GM21367 (cell line): ENCODE results near the gene RAB9A.
"Not testable (repeated sequence)": the region's sequence is repeated elsewhere in the genome, so short reads cannot be mapped to it uniquely, and the experiment has no call there.

Experiments used
- ATAC-seq: cut with Tn5 transposase; IDR thresholded peaks from one replicate; pipeline ENCODE4 v1.9.1; 2021; ENCODE audit not compliant: unreplicated experiment

The RAB9A gene

DNA sequence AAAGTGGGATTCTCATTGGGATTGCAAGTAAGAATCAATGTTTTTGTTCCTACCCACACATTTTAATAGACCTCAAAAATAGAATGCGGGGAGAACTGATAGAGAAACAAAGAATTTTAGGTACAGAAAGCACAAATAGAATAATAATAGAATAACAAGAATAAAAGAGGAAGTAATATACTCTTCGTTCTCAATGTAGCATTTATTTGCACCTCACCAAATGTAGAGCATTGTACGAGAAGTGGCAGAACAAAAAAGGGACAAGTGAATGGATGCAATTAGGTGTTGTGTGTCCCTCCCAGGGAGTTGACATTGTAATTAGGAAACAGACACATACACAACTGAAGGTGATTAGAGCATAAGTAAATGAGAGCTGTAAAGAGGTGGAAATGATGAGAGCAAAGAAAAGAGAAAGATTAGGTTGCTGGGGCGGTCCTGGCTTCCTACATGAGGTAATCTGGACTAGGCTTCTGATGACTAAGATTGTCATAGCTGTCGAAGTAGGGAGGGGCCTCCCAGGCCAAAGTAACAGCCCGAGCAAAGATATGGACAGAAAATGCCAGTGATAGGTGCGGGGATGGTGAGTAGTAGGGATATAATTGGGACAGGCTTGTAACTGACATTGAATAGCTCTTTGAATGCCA is 10.4 kb downstream of the RAB9A start:
- peak; percentile 38 for ATAC-seq

DNA sequence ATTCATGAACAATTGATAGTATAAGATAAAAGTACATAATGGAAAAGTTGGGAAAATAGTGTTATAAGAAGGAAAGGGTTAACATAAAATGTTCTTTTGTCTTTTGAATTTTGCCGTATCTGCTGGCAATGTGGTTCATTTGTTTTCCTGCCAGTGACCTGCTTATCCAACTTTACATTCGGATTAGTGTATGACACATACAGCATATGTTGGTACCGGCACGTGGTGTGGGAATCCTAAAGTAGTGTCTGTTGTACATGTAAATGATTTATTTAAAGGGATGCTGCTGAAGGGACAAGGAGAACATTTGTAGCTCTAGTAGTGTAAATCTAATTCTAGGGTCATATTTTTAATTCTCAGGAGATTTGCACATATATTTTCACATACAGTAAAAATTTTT is 11.5 kb downstream of the RAB9A start:
- no peak for ATAC-seq

DNA sequence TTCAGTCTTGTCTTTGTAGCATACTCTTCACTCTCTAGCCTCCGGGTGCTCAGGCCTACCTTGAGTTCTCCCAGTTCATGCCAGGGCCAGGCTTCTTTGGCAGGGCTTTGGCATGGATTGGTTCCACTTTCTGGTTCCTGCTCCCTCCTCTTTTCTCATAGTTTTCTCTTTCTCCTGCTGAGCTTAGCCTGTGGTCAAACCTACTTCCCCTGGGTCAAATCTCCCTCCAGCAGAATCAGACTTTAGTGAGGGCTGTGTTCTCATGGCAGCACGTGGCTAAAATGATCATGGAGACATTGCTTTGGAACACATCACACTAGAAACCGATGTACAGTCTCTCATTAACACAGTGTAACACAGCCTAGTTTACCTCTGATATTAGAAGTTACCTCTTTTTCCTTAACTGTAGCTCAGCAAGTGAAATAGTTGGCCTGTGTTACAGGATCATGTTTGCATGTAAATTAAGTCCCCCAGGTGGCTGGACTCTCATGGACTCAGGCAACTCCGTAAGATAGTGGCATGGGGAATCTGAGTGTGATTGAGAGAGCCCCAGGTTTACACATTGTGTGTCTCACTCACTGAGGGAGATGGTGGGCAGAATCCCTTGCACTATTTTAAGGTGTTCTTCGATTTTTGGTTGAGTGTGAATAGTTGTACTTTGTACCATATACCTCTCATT is 13.3 kb downstream of the RAB9A start:
- ATAC-seq: no peak

DNA sequence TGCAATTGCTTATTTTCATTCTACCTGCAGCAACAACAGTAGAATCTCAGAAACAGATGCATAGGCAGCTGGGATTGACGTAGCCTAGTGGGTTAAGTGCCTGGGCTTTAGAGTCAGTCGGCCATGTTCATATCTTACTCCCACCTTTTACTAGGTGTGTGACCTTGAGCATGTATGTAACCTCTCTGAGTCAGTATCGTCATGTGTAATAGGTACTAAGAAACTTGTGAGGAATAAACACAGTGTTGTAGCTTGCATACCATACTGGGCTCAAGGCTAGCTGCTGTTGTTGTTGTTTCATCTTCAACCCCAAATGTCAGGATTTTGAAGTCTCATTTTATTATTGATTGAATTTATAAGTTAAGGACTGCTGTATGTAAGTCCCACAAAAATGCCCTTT is 14.2 kb downstream of the RAB9A start:
- no peak for ATAC-seq

DNA sequence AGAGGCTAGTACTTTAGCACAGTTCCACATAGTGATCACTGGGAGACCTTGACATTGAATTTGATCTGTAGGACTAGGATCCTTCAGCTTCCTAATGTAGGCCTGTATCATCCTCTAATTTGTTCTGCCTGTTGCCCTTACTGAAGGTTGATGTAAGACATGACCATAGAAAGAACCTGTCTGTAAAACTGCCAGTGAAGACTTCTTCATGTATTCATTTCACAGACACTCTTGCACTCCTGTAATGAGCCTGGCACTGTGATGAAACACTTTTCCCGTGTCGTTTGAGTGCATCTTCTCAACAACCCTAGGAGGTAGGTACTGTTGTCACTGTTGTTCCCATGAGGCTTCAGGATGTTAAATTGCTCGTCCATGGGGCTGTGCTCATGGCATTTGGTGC is 14.7 kb downstream of the RAB9A start:
- no peak for ATAC-seq

DNA sequence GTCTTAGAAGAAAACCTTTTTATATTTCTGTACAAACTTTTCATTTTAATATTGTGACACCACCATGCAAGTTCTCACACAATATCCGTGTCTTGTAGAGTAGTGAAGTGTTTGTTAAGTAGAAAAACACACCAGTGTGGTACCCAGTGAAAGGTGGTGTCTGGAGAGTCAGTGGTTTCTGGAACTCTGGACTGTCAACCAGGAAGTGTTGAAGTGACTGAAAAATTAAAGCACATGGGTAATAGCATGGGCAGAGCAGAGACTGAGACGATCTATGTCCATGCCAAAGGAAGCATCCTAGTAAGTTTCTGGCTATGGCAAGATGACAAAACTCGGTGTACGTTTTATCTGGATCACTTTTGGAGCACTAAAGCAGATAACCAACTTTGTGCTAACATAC is 22.2 kb downstream of the RAB9A start:
- no peak for ATAC-seq

DNA sequence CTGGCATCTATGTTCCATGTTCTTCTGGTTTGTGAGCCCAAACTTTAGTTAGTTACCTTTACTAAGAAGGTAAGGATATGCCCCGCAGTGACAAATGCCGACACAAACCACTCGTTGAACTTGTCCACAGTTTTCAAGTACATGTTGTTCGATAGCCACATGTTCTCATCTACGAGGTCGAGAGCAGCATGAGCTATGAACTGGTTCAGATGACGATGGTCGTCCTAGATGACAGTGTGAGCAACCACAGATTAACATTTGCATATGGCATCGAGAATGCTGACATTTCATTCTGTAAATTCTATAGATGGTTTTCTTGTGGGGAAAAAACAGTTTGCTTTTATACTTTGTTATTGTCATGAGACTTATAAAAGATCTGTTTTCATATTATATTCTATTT is 27.5 kb downstream of the RAB9A start:
- no peak for ATAC-seq

DNA sequence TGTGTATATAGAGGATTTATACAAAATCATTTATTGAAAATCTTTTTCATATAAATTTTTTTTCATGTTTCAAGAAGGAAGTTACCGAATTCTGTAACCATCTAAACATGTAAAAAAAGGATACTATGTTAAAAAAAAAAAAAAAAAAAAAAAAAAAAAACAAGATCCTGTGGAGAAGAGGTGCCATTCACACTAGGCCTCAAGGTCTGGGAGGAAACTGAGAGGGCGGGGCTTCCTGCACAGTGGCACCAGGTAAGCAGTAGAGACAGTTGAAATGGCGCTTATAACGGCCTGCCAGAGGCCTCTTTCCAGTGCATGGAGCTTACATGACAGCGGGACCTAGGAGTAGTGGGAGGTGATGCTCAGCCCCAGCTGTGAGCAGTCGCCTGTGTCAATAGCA is 28.0 kb downstream of the RAB9A start:
- no peak for ATAC-seq

DNA sequence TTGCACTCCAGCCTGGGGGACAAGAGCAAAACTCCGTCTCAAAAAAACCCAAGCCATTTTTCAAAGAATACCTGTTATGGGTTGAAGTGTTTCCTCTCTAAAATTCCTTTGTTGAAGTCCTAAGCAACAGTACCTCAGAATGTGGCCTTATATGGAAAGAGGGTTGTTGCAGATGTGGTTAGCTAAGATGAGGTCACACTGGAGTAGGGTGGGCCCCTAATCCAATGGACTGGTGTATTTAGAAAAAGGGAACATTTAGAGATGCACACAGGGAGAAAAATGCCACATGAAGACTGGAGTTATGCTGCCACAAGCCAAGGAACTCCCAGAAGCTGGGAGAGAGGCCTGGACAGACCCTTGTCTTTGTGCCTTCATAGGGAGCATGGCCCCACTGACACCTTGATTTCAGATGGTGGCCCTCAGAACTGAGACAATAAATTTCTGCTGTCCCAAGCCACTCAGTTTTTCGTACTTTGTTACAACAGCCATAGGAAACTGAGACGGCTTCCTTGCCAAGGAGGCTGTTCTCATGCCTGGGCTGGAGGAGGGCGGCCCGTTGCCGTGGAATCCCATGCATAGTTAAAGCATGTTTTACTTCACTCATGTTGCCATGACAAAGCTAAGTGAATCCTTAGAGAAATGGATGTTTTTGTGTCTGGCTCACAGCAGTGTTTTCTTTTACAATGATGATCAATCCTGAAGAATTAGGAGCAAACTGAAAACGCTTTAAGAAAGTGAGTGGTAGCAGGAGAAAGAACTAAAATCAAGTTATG is 29.0 kb downstream of the RAB9A start:
- no peak for ATAC-seq

DNA sequence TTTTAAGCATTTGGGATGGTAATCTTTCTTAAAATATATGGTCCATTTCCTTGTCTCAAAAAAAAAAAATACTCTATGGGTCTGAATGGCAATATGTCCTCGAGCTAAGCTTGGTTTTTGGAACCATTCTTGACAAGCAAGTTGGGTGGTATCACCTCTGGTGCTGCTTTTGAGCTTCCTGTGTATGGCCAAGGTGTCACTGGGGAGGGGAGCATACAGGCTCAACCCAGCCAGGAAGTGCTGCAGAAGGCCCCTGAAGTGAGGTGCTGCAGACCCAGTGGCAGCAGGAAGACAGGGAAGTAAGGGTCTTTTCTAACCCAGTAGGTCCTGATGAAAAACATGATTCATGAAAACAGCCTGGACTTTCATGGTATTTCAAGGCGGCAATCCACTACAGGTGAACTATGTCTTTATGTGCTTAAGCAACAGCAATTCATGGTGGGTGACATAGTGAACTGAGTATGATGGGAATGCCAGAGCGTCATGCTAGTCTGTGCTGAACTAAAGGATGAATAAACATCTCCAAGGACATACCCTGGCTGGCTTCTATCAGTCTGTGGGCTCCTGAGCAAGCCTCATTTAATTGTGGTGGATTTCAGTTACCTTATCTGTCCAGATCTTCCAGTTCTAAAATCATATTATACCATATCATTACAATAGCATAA is 30.4 kb downstream of the RAB9A start:
- ATAC-seq: no peak

DNA sequence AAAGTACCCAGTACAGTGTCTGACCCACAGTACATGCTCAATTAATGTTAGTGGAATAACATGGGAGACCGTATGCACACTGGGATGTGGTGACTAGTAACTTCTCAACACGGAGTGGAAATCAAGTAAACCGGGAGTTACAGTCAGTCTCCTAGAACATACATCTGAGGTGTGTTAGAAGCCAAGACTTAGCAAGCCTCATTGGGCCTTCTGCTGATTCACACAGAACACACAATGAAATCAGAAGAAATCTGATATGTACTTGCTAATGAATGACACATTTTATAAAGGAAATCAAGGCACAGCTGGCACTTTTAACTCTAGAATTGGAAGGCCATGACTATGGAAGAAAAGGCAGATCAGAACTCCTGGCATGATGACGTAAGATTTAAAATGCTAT is 32.4 kb downstream of the RAB9A start:
- no peak for ATAC-seq

DNA sequence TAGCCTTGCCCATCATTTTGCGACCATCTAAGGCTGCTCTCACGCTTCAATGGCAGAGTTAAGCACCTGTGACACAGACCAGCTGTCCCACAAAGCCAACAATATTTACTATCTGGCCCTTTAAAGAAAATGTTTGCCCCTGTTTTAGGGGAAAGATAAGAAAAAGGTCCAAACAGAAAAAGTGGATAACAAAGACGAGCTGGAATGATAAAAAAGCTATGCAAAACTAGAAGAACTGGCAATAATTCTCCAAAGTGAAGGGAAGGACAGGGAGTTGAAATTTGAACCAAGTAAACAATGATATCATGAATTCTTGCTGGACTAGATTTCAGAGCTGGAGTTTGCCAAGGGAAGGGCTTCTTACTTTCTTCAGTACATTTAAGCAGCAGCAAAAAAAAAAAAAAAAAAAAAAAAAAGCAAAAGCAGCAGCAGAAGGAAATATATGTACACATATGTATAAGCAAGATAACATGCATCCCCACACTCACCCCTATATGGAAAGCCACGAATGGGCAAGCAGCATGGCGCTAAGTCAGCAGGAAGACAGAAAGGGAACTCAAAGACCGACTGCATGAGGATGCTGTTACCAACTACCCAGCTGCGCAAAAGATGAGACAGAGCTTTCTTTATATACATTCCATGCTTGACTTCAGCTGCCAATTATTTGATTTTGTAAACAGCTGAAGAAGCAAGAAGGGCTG is 33.0 kb downstream of the RAB9A start:
- ATAC-seq: no peak

DNA sequence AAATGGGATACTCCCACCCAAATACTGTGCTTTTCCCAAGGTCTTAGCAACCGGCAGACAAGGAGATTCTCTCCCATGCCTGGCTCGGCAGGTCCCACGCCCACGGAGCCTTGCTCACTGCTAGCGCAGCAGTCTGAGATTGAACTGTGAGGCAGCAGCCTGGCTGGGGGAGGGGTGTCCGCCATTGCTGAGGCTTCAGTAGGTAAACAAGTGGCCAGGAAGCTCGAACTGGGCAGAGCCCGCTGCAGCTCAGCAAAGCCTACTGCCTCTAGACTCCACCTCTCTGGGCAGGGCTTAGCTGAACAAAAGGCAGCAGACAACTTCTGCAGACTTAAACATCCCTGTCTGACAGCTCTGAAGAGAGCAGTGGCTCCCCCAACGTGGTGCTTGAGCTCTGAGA is 36.0 kb downstream of the RAB9A start:
- ATAC-seq: not testable (repeated sequence)

DNA sequence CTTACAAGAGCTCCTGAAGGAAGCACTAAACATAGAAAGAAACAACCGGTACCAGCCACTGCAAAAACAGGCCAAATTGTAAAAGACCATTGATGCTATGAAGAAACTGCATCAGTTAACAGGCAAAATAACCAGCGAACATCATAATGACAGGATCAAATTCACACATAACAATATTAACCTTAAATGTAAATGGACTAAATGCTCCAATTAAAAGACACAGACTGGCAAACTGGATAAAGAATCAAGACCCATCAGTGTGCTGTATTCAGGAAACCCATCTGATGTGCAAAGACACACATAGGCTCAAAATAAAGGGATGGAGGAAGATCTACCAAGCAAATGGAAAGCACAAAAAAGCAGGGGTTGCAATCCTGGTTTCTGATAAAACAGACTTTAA is 37.7 kb downstream of the RAB9A start:
- ATAC-seq: not testable (repeated sequence)

DNA sequence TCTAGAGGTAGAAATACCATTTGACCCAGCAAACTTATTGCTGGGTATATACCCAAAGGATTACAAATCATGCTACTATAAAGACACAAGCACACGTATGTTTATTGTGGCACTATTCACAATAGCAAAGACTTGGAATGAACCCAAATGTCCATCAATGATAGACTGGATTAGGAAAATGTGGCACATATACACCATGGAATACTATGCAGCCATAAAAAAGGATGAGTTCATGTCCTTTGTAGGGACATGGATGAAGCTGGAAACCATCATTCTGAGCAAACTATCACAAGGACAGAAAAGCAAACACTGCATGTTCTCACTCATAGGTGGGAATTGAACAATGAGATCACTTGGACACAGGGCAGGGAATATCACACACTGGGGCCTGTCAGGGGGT is 41.6 kb downstream of the RAB9A start:
- ATAC-seq: not testable (repeated sequence)

DNA sequence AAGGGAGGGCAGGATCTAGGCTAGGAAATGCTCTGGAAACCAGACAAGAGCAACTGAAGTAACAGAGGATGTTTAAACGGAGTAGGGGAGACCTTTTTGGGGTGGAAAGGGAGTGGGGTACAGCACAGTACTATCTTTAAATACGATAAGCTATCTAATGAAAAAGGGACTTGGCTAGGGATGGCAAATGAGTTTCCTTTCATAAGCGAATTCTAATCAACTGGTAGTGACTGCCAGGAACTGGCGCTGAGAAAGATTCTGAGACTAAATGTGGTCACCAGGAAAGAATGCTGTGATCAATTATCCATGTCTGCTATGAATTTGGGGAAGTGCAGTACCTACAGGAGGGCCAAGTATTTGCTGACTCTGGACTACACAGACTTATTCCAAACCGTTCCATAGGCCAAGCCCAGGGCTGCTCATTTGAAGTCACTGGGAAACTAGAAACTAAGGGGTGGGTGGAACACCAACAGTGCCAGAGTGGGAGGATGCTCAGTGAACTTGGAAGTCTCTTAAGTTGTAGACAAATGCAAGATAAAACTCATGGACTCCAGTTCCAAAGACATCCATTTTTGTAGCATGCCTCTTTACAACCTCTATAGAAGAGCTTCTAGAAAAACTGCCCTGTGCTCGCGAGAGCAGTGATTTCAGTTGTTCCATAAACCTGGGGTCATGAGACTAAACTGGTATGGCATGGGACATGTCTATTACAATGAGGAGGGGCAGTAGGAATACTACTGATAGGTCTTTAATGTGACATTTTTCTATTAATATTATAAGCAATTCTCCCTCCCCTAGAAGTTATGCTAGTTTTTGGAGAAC is 43.5 kb downstream of the RAB9A start:
- ATAC-seq: no peak

DNA sequence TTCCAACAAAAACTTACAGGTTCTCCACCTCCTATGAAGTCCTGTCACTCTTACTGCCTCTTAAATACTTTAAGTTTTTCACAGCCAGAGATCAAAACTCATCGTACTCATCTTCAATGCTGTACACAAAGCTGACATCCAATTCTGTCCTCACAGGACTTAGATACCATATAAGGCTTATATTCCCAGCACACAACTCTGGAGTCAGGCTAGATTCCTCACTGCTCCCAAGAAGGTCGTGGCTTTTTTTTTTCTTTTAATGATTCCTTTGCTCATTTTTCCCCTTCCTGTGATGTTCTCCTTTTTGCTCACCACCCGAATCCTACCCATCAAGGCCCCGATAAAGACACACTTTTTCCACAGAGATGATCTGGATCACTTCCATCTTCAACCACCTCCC is 44.6 kb downstream of the RAB9A start:
- no peak for ATAC-seq

DNA sequence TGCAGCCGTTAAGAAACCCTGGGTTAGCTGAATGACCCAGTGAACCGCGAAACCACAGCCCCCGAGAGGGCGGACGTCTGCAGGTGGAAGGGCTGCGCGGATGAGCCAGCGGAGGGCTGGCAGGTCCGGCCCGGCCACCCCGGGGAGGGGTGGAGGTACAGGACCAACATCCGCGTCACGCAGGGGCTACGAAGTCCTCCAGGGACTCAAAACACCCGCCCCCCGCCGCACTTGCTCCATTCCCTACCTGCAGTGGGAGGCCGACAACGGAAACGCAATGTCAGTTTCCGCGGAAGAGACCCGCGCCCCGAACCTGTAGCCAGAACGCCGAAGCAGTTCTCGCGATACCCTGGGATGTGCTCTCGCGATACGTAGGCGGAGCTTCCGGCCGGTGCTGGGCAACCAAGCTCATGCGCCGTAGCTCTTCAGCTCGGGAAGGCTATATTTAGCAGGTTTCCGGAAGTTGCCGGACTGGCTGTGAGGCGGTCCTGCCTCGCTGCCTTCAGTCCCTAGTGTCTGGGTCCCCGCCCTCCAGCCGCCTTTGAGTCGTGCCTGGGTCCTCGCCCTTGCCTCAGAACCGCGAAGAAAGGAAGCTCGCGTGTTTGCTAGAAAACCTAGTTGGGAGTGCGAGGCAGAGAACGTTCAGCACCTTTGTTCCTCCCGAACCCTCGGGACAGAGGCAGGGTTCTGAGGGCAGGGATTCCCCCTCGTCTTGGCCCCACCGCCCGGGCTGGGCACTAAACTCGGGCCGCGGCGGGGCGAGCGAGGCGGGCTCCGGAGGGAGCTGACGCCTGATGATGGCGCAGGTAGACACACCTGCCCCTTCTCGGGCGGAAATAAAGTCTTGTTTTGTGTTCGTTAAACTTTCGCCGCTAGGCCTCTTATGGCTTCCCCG is 45.6 kb downstream of the RAB9A start, which contains the start of the genes OFD1 and TRAPPC2:
TSS of gene OFD1 (plus strand) at position 471 of the 895 bp plus-strand sequence. CDS start at position 795, 324 bp downstream.
TSS of gene TRAPPC2 (minus strand) at position 343 of the 895 bp plus-strand sequence. CDS start 14,657 bp downstream, outside the sequence.
- ATAC-seq: peak; percentile 88

DNA sequence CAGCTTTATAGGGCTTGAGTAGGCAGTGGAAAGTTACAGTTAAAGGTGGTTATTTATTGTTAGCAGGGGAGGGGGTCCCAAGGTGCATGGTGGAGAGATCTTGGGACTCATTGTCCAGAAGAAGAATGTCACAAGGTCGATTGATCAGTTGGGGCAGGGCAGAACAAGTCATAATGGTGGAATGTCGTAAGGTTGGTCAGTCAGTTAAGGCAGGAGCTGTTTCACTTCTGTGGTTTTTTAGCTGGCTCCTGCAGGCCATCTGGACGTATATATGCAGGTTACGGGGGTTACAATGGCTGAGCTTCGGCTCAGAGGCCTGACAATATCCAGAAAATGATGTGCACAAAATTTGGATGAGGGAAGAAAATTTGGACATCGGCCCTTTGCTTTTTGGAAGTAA is 52.8 kb downstream of the RAB9A start:
- ATAC-seq: no peak
